ENCODE data around the gene NDUFS6. TPM values are rescaled to one million over a fixed set of nuclear protein-coding genes. Genes with fewer than 3 reads are reported as not detected.

NDUFS6 gene
- total and polyA plus RNA-seq, 2 of the 4 experiments (the other 2 are of a cell fraction) = 10.4 to 69.0 TPM

- Histone ChIP-seq H2BK120ac (ENCODE audit: low read depth, low read length) (peak overlapping the region; percentile 96), H4K20me1 (ENCODE audit: insufficient read depth, low read length) (no peaks in the 10 kb centered on the region), H2AK9ac (replicated peaks; ENCODE audit: low read depth, low read length, poor library complexity) (peak overlapping the region; percentile 52), H3K4me3 (ENCODE audit: insufficient read depth, low read depth, low read length) (no peak overlapping the region), H2BK20ac (ENCODE audit: low read depth, low read length) (peak overlapping the region; percentile 95), H4K8ac (ENCODE audit: low read depth in 2 of 2, low read length in 2 of 2) (peak overlapping the region; percentile 7 to 83; a peak in 3 of 4 replicates), H3K18ac (ENCODE audit: low read depth, low read length) (peak overlapping the region; percentile 15; the same call in 1 of the 2 replicates), H3K4me2 (ENCODE audit: low read depth, low read length) (no peak overlapping the region), H2AFZ (replicated peaks; ENCODE audit: low read length, poor library complexity) (no peak overlapping the region), H3K9me1 (ENCODE audit: insufficient read depth, low read length) (peaks cover 8% of the 10 kb centered on the region), H3K27me3 (ENCODE audit: control insufficient read depth, insufficient read depth, low read length) (no peaks in the 10 kb centered on the region), H2AK5ac (ENCODE audit: low read depth, low read length) (peak overlapping the region; percentile 89), H4K91ac (ENCODE audit: insufficient read depth, low read depth, low read length) (peak overlapping the region; percentile 71), H3K4ac (ENCODE audit: low read depth, low read length) (peak overlapping the region; percentile 94), H3K14ac (replicated peaks; ENCODE audit: low read depth, low read length) (peak overlapping the region; percentile 94), H3K23ac (ENCODE audit: low read depth, low read length) (peak overlapping the region; percentile 35; the same call in 1 of the 2 replicates), H3K27ac (ENCODE audit: insufficient read depth, low read length) (peak overlapping the region; percentile 84), H3K9ac (ENCODE audit: low read depth, low read length) (peak overlapping the region; percentile 13), H3K36me3 (ENCODE audit: control insufficient read depth, insufficient read depth, low read length) (peaks cover 5% of the 10 kb centered on the region), H2BK5ac (ENCODE audit: low read depth, low read length, poor library complexity, severe bottlenecking) (peak overlapping the region; percentile 91), H3K9me3 (ENCODE audit: control insufficient read depth, insufficient read depth, low read length) (no peaks in the 10 kb centered on the region), H3K79me1 (ENCODE audit: low read depth in 1 of 2, low read length in 2 of 2) (peaks cover 0 to 37% of the 10 kb centered on the region in 2 experiments; a peak in 3 of 4 replicates), H3K56ac (ENCODE audit: extremely low read depth, insufficient read depth, low read length) (peak overlapping the region; percentile 61; the same call in 1 of the 2 replicates), H2BK15ac (ENCODE audit: low read depth, low read length) (peak overlapping the region; percentile 91; the same call in 1 of the 3 replicates), H4K5ac (ENCODE audit: low read depth, low read length) (peak overlapping the region; percentile 30; the same call in 1 of the 2 replicates), H3K4me1 (ENCODE audit: control insufficient read depth, insufficient read depth, low read length) (peaks cover 24% of the 10 kb centered on the region)
- no TSS peak for BruUV-seq (replicated peaks)
- DNase-seq (no peak), ATAC-seq (ENCODE audit: low read depth) (no peak)
- POLR2A ChIA-PET (ENCODE audit: unreplicated experiment) = no interaction called here
- in situ Hi-C loops (cut with MboI; ENCODE audit: low sequenced_read_pairs) = loop anchor here (25.0 kb wide), 1 partner anchor 829 kb away; no protein-coding TSS in a partner anchor
- 92% methylated on average over 2 of the region's 3 CpGs; no CpG with 5 or more reads in 1 of the 2 experiments for WGBS, 2 experiments (ENCODE audit: extremely low coverage in 2 of 2, insufficient read length in 1 of 2)
- CTCF ChIA-PET = interaction anchor here (0.8 kb wide), 1 partner anchor 31 kb away, joined by 4 read pairs; no protein-coding TSS in a partner anchor
- no peak for TF ChIP-seq ELK1 (IDR thresholded peaks at IDR 0.05; ENCODE audit: borderline replicate concordance, low read depth, low read length)
- no peak for TF ChIP-seq CHD1 (IDR thresholded peaks at IDR 0.05; ENCODE audit: low read depth, low read length)
- no peak for TF ChIP-seq CTCF (conservative IDR thresholded peaks at IDR 0.05; ENCODE audit: low read depth, low read length)
- TF ChIP-seq BHLHE40 (IDR thresholded peaks at IDR 0.05; ENCODE audit: low read depth, low read length) = no peak
- TF ChIP-seq RAD21 (IDR thresholded peaks at IDR 0.05; ENCODE audit: low read length) = no peak
- no peak for TF ChIP-seq SMC3 (IDR thresholded peaks at IDR 0.05; ENCODE audit: low read depth, low read length)
- TF ChIP-seq USF2 (IDR thresholded peaks at IDR 0.05; ENCODE audit: low read depth, low read length) = no peak
- TF ChIP-seq FOS (IDR thresholded peaks at IDR 0.05; ENCODE audit: low read depth, low read length) = no peak
- no peak for TF ChIP-seq POLR2A (IDR thresholded peaks at IDR 0.05; ENCODE audit: low read depth, low read length)
- TF ChIP-seq MAZ (IDR thresholded peaks at IDR 0.05; ENCODE audit: borderline replicate concordance, low read depth, low read length) = no peak
- no peak for TF ChIP-seq RCOR1 (IDR thresholded peaks at IDR 0.05; ENCODE audit: insufficient replicate concordance, low read length)
- no peak for TF ChIP-seq MAFK (IDR thresholded peaks at IDR 0.05; ENCODE audit: low read depth, low read length)
- no peak for TF ChIP-seq NFE2L2 (IDR thresholded peaks at IDR 0.05; ENCODE audit: low read depth, low read length)
- TF ChIP-seq RFX5 (IDR thresholded peaks at IDR 0.05; ENCODE audit: low read depth, low read length) = no peak
- intact Hi-C loops (cut with micrococcal nuclease) = no loop called here
- dilution Hi-C loops (cut with HindIII; ENCODE audit: low sequenced_read_pairs, unreplicated experiment) = no loop called here
Measured at GRCh38 chr5:1791176-1791575, 10.0 kb upstream of the NDUFS6 start.

All from IMR-90 (cell line).